ENCODE results near the gene PSG4. TPM values are rescaled to one million over a fixed set of nuclear protein-coding genes. Genes with fewer than 3 reads are reported as not detected.

The PSG4 gene
- total RNA-seq, 1 donor from 2014 or later: not detected

Other genes starting within 250 kb of the PSG4 start
- not detected in 2 replicates for gene PSG11, start 179.2 kb downstream of the PSG4 start, total RNA-seq
- not detected in 2 replicates for gene PSG2, start 122.9 kb downstream of the PSG4 start, total RNA-seq
- gene PSG5, start 19.1 kb downstream of the PSG4 start, total RNA-seq: not detected in 2 replicates
- not detected in 2 replicates for gene PSG9, start 63.9 kb upstream of the PSG4 start, total RNA-seq
- not detected in 2 replicates for gene CD177, start 148.0 kb upstream of the PSG4 start, total RNA-seq
- gene TEX101, start 209.3 kb upstream of the PSG4 start, total RNA-seq: not detected in 2 replicates